Activated CD4-positive, alpha-beta T cell treated with anti-CD3 and anti-CD28 coated beads for 36 hours (primary cell): Measurements from ENCODE around the gene DST. TPM values are rescaled to one million over a fixed set of nuclear protein-coding genes. Genes with fewer than 3 reads are reported as not detected.

Experiments
- ATAC-seq: fragments of 200-7000 bp; cut with Tn5 transposase; one replicate; pipeline ENCODE4 v1.10.0; 2021; ENCODE audit warnings: mild to moderate bottlenecking, moderate library complexity
- CTCF ChIA-PET: fragments of 350-600 bp; sonication (Branson Sonifier 250); formaldehyde crosslinking; loops from one replicate; lab custom pipeline; 2021; ENCODE audit warnings: antibody characterized with exemption; lab: Charles Lee
- POLR2A ChIA-PET: fragments of 350-600 bp; sonication (Branson Sonifier 250); formaldehyde crosslinking; loops from one replicate; lab custom pipeline; 2021; ENCODE audit warnings: antibody characterized with exemption, inconsistent platforms; lab: Charles Lee
- DNase-seq: peaks from one replicate; pipeline ENCODE4 v3.0.0-alpha.2; 2020
- H3K27ac Mint-ChIP-seq: one replicate; pipeline ENCODE4 v1.8.0; 2021; ENCODE audit warnings: mixed read lengths
- H3K27me3 Mint-ChIP-seq: one replicate; pipeline ENCODE4 v1.8.0; 2021; ENCODE audit warnings: mixed read lengths
- H3K36me3 Mint-ChIP-seq: one replicate; pipeline ENCODE4 v1.8.0; 2021; ENCODE audit warnings: low read depth, mixed read lengths
- H3K4me1 Mint-ChIP-seq: one replicate; pipeline ENCODE4 v1.8.0; 2021; ENCODE audit warnings: mixed read lengths
- H3K4me3 Mint-ChIP-seq: one replicate; pipeline ENCODE4 v1.8.0; 2021; ENCODE audit warnings: mild to moderate bottlenecking, moderate library complexity, mixed read lengths
- H3K9me3 Mint-ChIP-seq: one replicate; pipeline ENCODE4 v1.8.0; 2021; ENCODE audit warnings: low read depth, mixed read lengths
- intact Hi-C, 2 experiments: fragments of 100-400 bp; cut with DNase I in 1 of 2; cut with micrococcal nuclease in 1 of 2; formaldehyde crosslinking; loops; one replicate each; pipeline versions ENCODE4 v1.14.2 to v1.15.1; 2022 to 2024; cut with DNase I, micrococcal nuclease
- total RNA-seq, 2 experiments: library from RNA; stranded (reverse); gene quantifications; one replicate each; pipeline ENCODE4 v1.2.3, GENCODE V29; 2021

Gene DST
- total RNA-seq, 2 experiments from 2014 or later: 6.7 to 6.8 TPM

DNA sequence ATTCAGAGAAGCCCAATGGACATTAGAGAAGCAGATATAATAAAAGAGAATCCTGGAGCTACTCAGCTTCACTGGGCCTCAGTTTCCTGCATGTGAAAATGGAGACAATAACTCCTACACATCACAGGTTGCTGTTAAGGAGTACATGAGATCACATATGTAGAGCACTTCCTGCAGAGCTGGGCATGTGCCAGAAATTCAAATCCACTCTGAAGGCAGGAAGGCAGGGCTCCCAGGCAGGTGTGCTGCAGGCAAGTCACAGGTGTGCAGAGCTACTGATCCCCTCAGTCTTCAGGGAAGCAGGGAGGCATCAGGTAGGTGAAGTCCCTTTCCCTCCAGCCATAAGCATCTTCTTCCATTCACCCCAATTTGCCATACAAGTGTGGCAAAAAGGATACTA is 48.0 kb downstream of the DST start:
- CTCF ChIA-PET: interaction anchor here (0.6 to 5.1 kb wide), 15 partner anchors 9 to 252 kb away, joined by 3 to 33 read pairs (median 4); no protein-coding TSS in a partner anchor
- ATAC-seq (no peak), DNase-seq (peak; percentile 35)
- H3K9me3 Mint-ChIP-seq: no peaks in the 10 kb centered on the region
- POLR2A ChIA-PET: interaction anchor here (1.5 kb wide), 1 partner anchor 13 kb away, joined by 5 read pairs; no protein-coding TSS in a partner anchor
- peaks cover 34% of the 10 kb centered on the region for H3K4me1 Mint-ChIP-seq
- H3K27ac Mint-ChIP-seq: peak overlapping the region; percentile 31
- no peak overlapping the region for H3K4me3 Mint-ChIP-seq
- H3K27me3 Mint-ChIP-seq: no peaks in the 10 kb centered on the region
- H3K36me3 Mint-ChIP-seq: no peaks in the 10 kb centered on the region
- intact Hi-C loops: loop anchor here (2.0 to 5.0 kb wide), 5 partner anchors 52 to 727 kb away; partner anchors contain the start of gene PRIM2 (in 1 of the 2)

DNA sequence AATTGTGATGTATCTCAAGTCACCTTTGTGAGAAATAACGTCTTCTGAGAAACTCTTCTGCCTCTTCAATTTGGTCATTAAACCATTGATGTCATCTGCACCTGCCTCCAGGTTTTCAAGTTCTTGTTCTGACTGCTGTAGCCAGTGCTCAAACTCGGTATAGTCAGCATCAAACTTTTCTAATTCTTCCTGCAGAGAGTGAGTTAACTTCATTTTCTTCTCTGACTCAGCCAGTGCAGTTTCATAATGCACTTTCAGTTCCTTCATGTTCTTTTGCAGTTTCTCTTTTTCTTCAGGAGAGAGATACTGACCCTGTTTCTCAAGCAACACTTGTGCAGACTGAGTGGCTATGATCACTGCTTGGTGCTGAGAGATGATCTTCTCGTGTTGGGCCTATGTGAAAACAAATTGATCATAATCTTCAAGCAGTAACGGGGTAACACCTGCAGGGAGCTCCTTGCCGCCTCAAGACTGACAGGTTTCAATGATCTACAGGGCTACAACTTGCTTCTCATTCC is 48.8 kb downstream of the DST start:
- intact Hi-C loops: loop anchor here (1.0 to 5.0 kb wide), 8 partner anchors 11 to 727 kb away; partner anchors contain the start of gene PRIM2 (in 1 of the 2)
- Mint-ChIP-seq H3K4me1 (peaks cover 34% of the 10 kb centered on the region), H3K27me3 (no peaks in the 10 kb centered on the region), H3K36me3 (no peaks in the 10 kb centered on the region), H3K4me3 (peak overlapping the region; percentile 40), H3K27ac (peak overlapping the region; percentile 66), H3K9me3 (no peaks in the 10 kb centered on the region)
- DNase-seq (peak; percentile 63), ATAC-seq (peak; percentile 92)
- ChIA-PET CTCF (interaction anchor here (0.7 to 5.1 kb wide), 15 partner anchors 10 to 496 kb away, joined by 3 to 33 read pairs (median 4); no protein-coding TSS in a partner anchor), POLR2A (interaction anchor here (0.7 to 1.5 kb wide), 2 partner anchors 13 to 486 kb away, joined by 4 to 5 read pairs; no protein-coding TSS in a partner anchor)

DNA sequence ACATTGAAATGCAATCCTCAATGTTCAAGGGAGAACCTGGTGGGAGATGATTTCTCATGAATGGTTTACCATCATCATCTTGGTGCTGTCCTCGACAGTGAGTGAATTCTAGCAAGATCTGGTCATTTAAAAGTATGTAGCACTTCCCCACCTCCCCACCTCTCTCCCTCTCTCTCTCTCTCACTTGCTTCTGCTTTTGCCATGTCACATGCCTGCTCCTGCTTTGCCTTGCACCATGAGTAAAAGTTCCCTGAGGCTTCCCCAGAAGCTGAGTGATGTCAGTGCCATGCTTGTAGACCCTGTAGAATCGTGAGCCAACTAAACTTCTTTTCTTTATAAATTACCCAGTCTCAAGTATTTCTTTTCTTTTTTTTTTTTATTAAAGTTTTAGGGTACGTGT is 60.5 kb downstream of the DST start:
- H3K36me3 Mint-ChIP-seq: no peaks in the 10 kb centered on the region
- ChIA-PET POLR2A (no interaction called here), CTCF (interaction anchor here (0.8 kb wide), 1 partner anchor 11 kb away, joined by 3 read pairs; no protein-coding TSS in a partner anchor)
- peaks cover 3% of the 10 kb centered on the region for H3K27me3 Mint-ChIP-seq
- no peaks in the 10 kb centered on the region for H3K9me3 Mint-ChIP-seq
- no peak overlapping the region for H3K4me3 Mint-ChIP-seq
- H3K27ac Mint-ChIP-seq: no peak overlapping the region
- H3K4me1 Mint-ChIP-seq: no peaks in the 10 kb centered on the region
- DNase-seq (no peak), ATAC-seq (no peak)
- intact Hi-C loops: no loop called here

DNA sequence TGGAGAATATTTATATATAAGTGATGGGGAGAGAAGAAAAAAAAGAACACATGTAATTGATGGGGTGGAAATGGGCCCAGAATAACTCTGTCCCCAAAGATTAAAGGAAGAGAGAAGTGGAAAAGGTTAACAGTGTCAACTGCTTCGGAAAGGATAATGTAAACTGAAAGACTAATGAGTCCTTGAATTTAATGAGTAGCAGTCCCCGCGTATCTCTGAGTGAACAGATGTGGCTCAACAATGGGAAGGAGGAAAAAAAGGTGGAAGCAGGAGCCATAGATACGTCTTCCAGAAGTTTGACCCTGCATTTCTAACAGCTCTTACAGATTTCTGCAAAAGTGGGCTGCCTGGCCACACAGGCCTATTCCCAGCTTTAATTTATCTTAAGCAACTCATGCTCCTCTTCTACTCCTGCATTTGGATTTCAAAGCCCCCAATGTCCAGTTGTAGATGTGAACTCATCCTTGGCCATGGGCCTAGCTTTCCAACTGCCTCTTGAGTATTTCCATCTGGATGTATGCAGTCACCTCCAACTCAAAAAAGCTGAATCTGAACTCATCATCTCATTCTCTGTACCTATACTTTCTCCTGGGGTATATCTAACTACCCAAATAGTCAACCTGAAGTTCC is 61.3 kb downstream of the DST start:
- no peak overlapping the region for H3K4me3 Mint-ChIP-seq
- H3K4me1 Mint-ChIP-seq: no peaks in the 10 kb centered on the region
- no peaks in the 10 kb centered on the region for H3K36me3 Mint-ChIP-seq
- DNase-seq (no peak), ATAC-seq (no peak)
- ChIA-PET POLR2A (no interaction called here), CTCF (interaction anchor here (0.8 to 2.3 kb wide), 3 partner anchors 10 to 12 kb away, joined by 3 to 11 read pairs (median 8); no protein-coding TSS in a partner anchor)
- no peaks in the 10 kb centered on the region for H3K9me3 Mint-ChIP-seq
- peaks cover 3% of the 10 kb centered on the region for H3K27me3 Mint-ChIP-seq
- intact Hi-C loops: no loop called here
- no peak overlapping the region for H3K27ac Mint-ChIP-seq

DNA sequence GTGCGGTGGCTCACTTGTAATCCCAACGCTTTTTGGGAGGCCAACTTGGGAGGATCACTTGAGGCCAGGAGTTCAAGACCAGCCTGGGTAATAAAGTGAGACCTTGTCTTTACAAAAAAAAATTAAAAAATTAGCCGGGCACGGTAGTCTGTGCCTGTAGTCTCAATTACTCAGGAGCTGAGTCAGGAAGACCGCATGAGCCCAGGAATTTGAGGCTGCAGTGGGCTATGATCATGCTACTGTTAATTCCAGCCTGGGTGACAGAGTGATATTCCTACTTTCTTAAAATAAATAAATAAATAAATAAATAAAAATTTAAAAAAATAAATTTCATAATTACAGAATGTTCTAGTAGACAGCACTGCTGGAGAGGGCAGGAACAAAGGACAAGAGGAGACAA is 62.4 kb downstream of the DST start:
- Mint-ChIP-seq H3K9me3 (no peaks in the 10 kb centered on the region), H3K27me3 (no peaks in the 10 kb centered on the region), H3K4me1 (no peaks in the 10 kb centered on the region), H3K36me3 (no peaks in the 10 kb centered on the region), H3K27ac (no peak overlapping the region), H3K4me3 (no peak overlapping the region)
- CTCF ChIA-PET: interaction anchor here (2.2 to 2.3 kb wide), 2 partner anchors 10 to 13 kb away, joined by 8 to 11 read pairs; no protein-coding TSS in a partner anchor
- ATAC-seq (no peak), DNase-seq (no peak)
- POLR2A ChIA-PET: no interaction called here
- intact Hi-C loops: no loop called here

DNA sequence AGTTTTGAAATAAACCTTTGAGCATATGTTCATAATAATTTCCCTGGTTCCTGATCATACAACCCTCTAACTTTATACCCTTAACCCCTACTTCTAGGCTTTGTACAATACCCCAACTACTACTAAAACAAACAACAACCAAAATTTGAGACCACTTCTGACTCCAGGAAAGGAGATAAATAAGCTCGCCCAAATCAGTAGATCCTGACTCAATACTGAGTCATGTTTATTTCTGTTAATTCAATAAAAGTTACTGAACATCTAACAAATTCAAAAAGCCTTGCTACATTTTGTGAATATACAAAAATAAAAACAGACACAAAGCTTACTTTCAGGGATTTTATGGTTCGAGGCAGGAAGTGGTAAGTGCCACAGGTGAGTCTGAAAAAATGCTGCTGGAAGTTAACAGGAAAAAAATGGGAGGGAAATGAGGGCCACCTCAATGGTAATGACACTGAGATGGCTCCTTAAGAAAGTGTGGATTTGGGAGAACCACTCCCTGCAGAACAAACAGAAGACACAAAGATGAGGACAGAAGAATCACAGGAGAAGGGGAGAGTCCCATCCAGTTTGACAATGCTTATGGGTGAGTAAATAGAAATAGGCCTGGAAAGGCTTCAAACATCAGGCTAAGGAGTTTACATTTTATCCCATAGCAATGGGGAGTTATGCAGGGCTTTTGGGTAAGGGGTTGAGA is 63.4 kb downstream of the DST start:
- intact Hi-C loops: no loop called here
- H3K36me3 Mint-ChIP-seq: no peaks in the 10 kb centered on the region
- ChIA-PET CTCF (interaction anchor here (2.2 to 2.3 kb wide), 2 partner anchors 9 to 14 kb away, joined by 8 to 11 read pairs; no protein-coding TSS in a partner anchor), POLR2A (no interaction called here)
- no peak overlapping the region for H3K27ac Mint-ChIP-seq
- ATAC-seq (no peak), DNase-seq (no peak)
- H3K4me3 Mint-ChIP-seq: no peak overlapping the region
- no peaks in the 10 kb centered on the region for H3K9me3 Mint-ChIP-seq
- H3K27me3 Mint-ChIP-seq: no peaks in the 10 kb centered on the region
- H3K4me1 Mint-ChIP-seq: no peaks in the 10 kb centered on the region

DNA sequence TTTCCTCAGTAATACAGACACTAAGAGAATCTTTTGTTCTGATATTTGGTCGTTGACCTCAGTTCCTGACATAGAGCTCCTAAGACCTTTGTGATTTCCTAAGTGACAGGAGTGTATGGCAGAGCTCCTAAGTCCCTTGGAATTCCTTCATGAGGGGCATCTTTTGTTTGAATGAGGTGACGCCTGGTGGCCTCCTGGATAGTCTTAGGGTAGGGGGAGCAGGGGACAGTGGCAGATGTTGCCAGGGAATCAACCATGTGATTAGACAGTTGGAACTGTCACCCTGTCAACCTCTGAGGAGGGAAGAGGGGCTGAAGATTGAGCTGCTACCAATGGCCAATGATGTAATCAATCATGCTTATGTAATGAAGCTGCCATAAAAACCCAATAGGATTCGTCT is 67.0 kb downstream of the DST start:
- ChIA-PET CTCF (interaction anchor here (0.6 to 1.4 kb wide), 8 partner anchors 17 to 262 kb away, joined by 3 to 4 read pairs (median 3); no protein-coding TSS in a partner anchor), POLR2A (no interaction called here)
- Mint-ChIP-seq H3K4me3 (no peak overlapping the region), H3K27ac (no peak overlapping the region), H3K36me3 (no peaks in the 10 kb centered on the region), H3K9me3 (no peaks in the 10 kb centered on the region), H3K27me3 (no peaks in the 10 kb centered on the region), H3K4me1 (no peaks in the 10 kb centered on the region)
- ATAC-seq (no peak), DNase-seq (no peak)
- intact Hi-C loops: no loop called here

DNA sequence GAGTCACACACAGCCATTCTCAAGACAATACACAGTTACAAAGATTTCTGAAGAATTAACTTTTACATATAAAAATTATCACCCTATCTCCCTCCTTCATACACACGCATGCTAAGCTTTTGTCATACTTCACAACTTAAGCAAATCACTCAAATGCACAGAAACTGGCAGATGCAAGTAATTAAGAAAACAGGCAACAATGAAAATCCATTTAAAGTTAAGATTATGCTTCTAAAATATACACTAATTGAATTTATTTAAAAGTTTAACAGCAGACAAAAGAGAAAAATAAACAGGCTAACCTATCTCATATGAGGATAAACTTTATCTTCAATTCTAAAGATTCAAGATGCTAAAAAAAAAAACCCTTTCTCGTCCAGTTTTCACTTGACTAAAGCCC is 68.4 kb downstream of the DST start:
- H3K4me3 Mint-ChIP-seq: no peak overlapping the region
- no peaks in the 10 kb centered on the region for H3K9me3 Mint-ChIP-seq
- intact Hi-C loops: loop anchor here in 1 of 2 experiments (5.0 kb wide), 1 partner anchor 202 kb away; no protein-coding TSS in a partner anchor
- no peaks in the 10 kb centered on the region for H3K36me3 Mint-ChIP-seq
- no peaks in the 10 kb centered on the region for H3K4me1 Mint-ChIP-seq
- no peak for DNase-seq
- ChIA-PET POLR2A (no interaction called here), CTCF (interaction anchor here (1.2 kb wide), 1 partner anchor 27 kb away, joined by 3 read pairs; no protein-coding TSS in a partner anchor)
- H3K27me3 Mint-ChIP-seq: no peaks in the 10 kb centered on the region
- no peak for ATAC-seq
- H3K27ac Mint-ChIP-seq: no peak overlapping the region

DNA sequence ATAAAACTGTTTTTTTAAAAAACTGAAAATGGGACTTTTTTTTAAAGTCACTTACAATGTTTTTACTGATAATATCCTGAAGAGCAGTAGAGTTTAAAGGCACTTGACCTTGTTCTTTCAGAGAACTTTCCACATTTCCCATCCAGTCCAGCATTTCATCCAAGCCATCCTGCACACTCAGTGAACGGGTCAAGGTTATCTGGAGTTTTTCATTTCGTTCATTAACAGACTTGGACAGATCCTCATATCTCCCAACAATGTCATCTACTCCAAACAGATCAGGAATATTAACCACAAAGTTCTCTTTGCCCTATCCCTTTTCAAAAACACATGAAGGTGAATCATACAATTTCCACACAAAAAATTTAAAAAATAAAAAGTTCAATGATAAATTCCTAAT is 69.1 kb downstream of the DST start:
- intact Hi-C loops: loop anchor here in 1 of 2 experiments (5.0 kb wide), 1 partner anchor 201 kb away; no protein-coding TSS in a partner anchor
- ATAC-seq (no peak), DNase-seq (no peak)
- Mint-ChIP-seq H3K4me1 (no peaks in the 10 kb centered on the region), H3K27ac (no peak overlapping the region), H3K4me3 (no peak overlapping the region), H3K27me3 (no peaks in the 10 kb centered on the region), H3K36me3 (no peaks in the 10 kb centered on the region), H3K9me3 (no peaks in the 10 kb centered on the region)
- CTCF ChIA-PET: interaction anchor here (4.6 kb wide), 1 partner anchor 21 kb away, joined by 33 read pairs; no protein-coding TSS in a partner anchor
- POLR2A ChIA-PET: no interaction called here

DNA sequence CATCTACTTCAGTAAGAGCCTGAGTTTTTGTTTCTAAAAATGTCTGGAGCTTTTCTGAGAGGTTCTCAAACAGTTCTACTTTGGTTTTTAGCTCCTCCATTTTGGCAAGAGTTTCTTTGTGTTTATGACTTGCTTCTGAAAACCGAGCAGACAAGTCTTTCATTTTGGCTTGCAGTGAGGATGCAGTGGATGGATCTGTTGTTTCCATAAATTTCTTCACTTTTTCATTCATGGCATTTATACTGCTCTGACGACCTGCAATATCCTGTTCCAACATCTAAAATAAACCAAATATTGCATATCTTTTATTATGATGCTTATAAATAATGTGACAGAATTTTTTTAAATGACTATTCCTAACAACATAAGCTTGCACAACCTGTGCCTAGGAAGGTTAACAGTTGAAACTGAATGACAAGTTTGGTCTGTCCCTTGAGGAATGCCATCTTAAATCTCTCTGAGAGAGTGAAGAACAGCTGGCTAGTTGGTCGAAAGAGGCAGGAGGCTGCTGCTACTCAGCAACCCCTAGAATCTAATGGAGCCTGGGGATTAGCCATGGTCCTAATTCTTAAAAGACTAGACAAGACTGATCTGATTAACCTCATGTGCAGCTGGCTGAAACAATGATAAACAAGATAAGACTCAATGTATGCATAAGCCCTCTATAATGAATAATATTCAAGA is 69.8 kb downstream of the DST start:
- ChIA-PET POLR2A (no interaction called here), CTCF (interaction anchor here (4.6 kb wide), 1 partner anchor 21 kb away, joined by 33 read pairs; no protein-coding TSS in a partner anchor)
- H3K36me3 Mint-ChIP-seq: no peaks in the 10 kb centered on the region
- intact Hi-C loops: loop anchor here in 1 of 2 experiments (5.0 kb wide), 1 partner anchor 201 kb away; no protein-coding TSS in a partner anchor
- H3K4me3 Mint-ChIP-seq: no peak overlapping the region
- no peaks in the 10 kb centered on the region for H3K9me3 Mint-ChIP-seq
- no peaks in the 10 kb centered on the region for H3K27me3 Mint-ChIP-seq
- H3K4me1 Mint-ChIP-seq: no peaks in the 10 kb centered on the region
- H3K27ac Mint-ChIP-seq: no peak overlapping the region
- no peak for DNase-seq
- ATAC-seq: no peak
